Muscle of leg (tissue), 11 donors: Measurements from ENCODE around the gene SLC35A2. TPM values are rescaled to one million over a fixed set of nuclear protein-coding genes. Genes with fewer than 3 reads are reported as not detected.

ENCODE experiments used
- DNase-seq: peaks from one replicate; pipeline ENCODE4 v3.0.0; 2013
- H3K27ac ChIP-seq: one replicate; pipeline ENCODE4 v1.5.1; 2013; ENCODE audit warnings: mild to moderate bottlenecking, low read length, control low read depth
- H3K27me3 ChIP-seq: one replicate; pipeline ENCODE4 v1.6.1; 2013; ENCODE audit warnings: low read length; ENCODE audit not compliant: control insufficient read depth, insufficient read depth
- H3K36me3 ChIP-seq: one replicate; pipeline ENCODE4 v1.6.1; 2013; ENCODE audit warnings: low read length; ENCODE audit not compliant: control insufficient read depth, insufficient read depth
- H3K4me1 ChIP-seq: one replicate; pipeline ENCODE4 v1.6.1; 2013; ENCODE audit warnings: low read length; ENCODE audit not compliant: control insufficient read depth, insufficient read depth
- H3K4me3 ChIP-seq: one replicate; pipeline ENCODE4 v1.5.1; 2013; ENCODE audit warnings: low read length, control low read depth
- H3K9me3 ChIP-seq: replicated peaks from 2 replicates; pipeline ENCODE4 v1.6.1; 2013; ENCODE audit warnings: low read depth, low read length; ENCODE audit not compliant: control insufficient read depth
- WGBS: methylation state at CpG from one replicate; pipeline ENCODE4 v1.1.5; 2013; ENCODE audit warnings: missing lambda C conversion rate; ENCODE audit not compliant: insufficient coverage; 5-methylcytosine and 5-hydroxymethylcytosine counted together
- polyA plus RNA-seq, 8 donors: library from polyadenylated mRNA; unstranded; fragments of 120-200 nt; gene quantifications; one replicate each; pipeline versions ENCODE4 v1.2.1 to v1.2.3, GENCODE V29; 2013; ENCODE audit warnings: inconsistent platforms in 1 of 8, low replicate concordance in 1 of 8; ENCODE audit not compliant: insufficient read length in 8 of 8, insufficient read depth in 1 of 8
- total RNA-seq: library from RNA; stranded (reverse); fragments of 120-200 nt; gene quantifications from one replicate; pipeline ENCODE4 v1.2.4, GENCODE V29; 2013

SLC35A2 gene
- total and polyA plus RNA-seq, 9 donors, result 7.7 to 22.1 (median 16.4) TPM

GRCh38 chrX:48927736-48928382, 16.4 kb upstream of the SLC35A2 start:
- no peaks in the 10 kb centered on the region for H3K9me3 ChIP-seq
- no peak overlapping the region for H3K27ac ChIP-seq
- H3K27me3 ChIP-seq, result no peaks in the 10 kb centered on the region
- H3K4me3 ChIP-seq, result no peak overlapping the region
- no peaks in the 10 kb centered on the region for H3K4me1 ChIP-seq
- no CpG with 5 or more reads among the region's 2 CpGs for WGBS
- DNase-seq, result no peak
- H3K36me3 ChIP-seq, result peaks cover 33% of the 10 kb centered on the region

- no peaks in the 10 kb centered on the region for H3K27me3 ChIP-seq
- H3K4me3 ChIP-seq, result no peak overlapping the region
- no peaks in the 10 kb centered on the region for H3K4me1 ChIP-seq
- DNase-seq, result no peak
- peaks cover 40% of the 10 kb centered on the region for H3K36me3 ChIP-seq
- no peaks in the 10 kb centered on the region for H3K9me3 ChIP-seq
- H3K27ac ChIP-seq, result no peak overlapping the region
- WGBS, result 50% methylated on average over 2 of the region's 5 CpGs
Observed at GRCh38 chrX:48927123-48927522, 15.7 kb upstream of the SLC35A2 start.

GRCh38 chrX:48924270-48924669, 12.8 kb upstream of the SLC35A2 start:
- peaks cover 42% of the 10 kb centered on the region for H3K36me3 ChIP-seq
- peaks cover 4% of the 10 kb centered on the region for H3K4me1 ChIP-seq
- H3K4me3 ChIP-seq, result no peak overlapping the region
- 90% methylated on average over 5 of the region's 5 CpGs for WGBS
- DNase-seq, result no peak
- H3K27ac ChIP-seq, result no peak overlapping the region
- no peaks in the 10 kb centered on the region for H3K9me3 ChIP-seq
- H3K27me3 ChIP-seq, result no peaks in the 10 kb centered on the region

GRCh38 chrX:48923771-48924170, 12.3 kb upstream of the SLC35A2 start:
- no peaks in the 10 kb centered on the region for H3K27me3 ChIP-seq
- no peaks in the 10 kb centered on the region for H3K9me3 ChIP-seq
- H3K36me3 ChIP-seq, result peaks cover 42% of the 10 kb centered on the region
- DNase-seq, result no peak
- peaks cover 5% of the 10 kb centered on the region for H3K4me1 ChIP-seq
- no peak overlapping the region for H3K4me3 ChIP-seq
- WGBS, result 89% methylated on average over 12 of the region's 13 CpGs
- H3K27ac ChIP-seq, result no peak overlapping the region

GRCh38 chrX:48920718-48921104, 9.3 kb upstream of the SLC35A2 start:
- 62% methylated on average over 1 of the region's 4 CpGs for WGBS
- H3K27ac ChIP-seq, result no peak overlapping the region
- H3K4me3 ChIP-seq, result no peak overlapping the region
- H3K27me3 ChIP-seq, result no peaks in the 10 kb centered on the region
- peaks cover 11% of the 10 kb centered on the region for H3K4me1 ChIP-seq
- H3K36me3 ChIP-seq, result peaks cover 31% of the 10 kb centered on the region
- DNase-seq, result no peak
- no peaks in the 10 kb centered on the region for H3K9me3 ChIP-seq

GRCh38 chrX:48919947-48920717, 8.7 kb upstream of the SLC35A2 start:
- H3K27me3 ChIP-seq, result no peaks in the 10 kb centered on the region
- H3K4me1 ChIP-seq, result peaks cover 11% of the 10 kb centered on the region
- H3K4me3 ChIP-seq, result no peak overlapping the region
- H3K27ac ChIP-seq, result no peak overlapping the region
- DNase-seq, result no peak
- no peaks in the 10 kb centered on the region for H3K9me3 ChIP-seq
- H3K36me3 ChIP-seq, result peaks cover 28% of the 10 kb centered on the region
- WGBS, result 71% methylated on average over 6 of the region's 8 CpGs

GRCh38 chrX:48919360-48919841, 8.0 kb upstream of the SLC35A2 start:
- Histone ChIP-seq H3K4me1 (peaks cover 11% of the 10 kb centered on the region), H3K4me3 (peak overlapping the region; percentile 50), H3K9me3 (no peaks in the 10 kb centered on the region), H3K27me3 (no peaks in the 10 kb centered on the region), H3K27ac (peak overlapping the region; percentile 40), H3K36me3 (peaks cover 24% of the 10 kb centered on the region)
- DNase-seq, result no peak
- 27% methylated on average over 12 of the region's 15 CpGs for WGBS

GRCh38 chrX:48918643-48919340, 7.3 kb upstream of the SLC35A2 start, which contains the start of gene PIM2:
Gene PIM2, minus strand, starts transcription at chrX:48919024. Its CDS starts 190 bp downstream, at chrX:48918834.
- H3K4me3 ChIP-seq, result peak within 1 kb of the TSS; percentile 50
- WGBS, result 27% methylated on average over 41 of the region's 55 CpGs
- no peaks in the 10 kb centered on the region for H3K27me3 ChIP-seq

GRCh38 chrX:48918301-48918642, 6.8 kb upstream of the SLC35A2 start:
- no peak overlapping the region for H3K27ac ChIP-seq
- H3K4me1 ChIP-seq, result peaks cover 11% of the 10 kb centered on the region
- H3K36me3 ChIP-seq, result peaks cover 13% of the 10 kb centered on the region
- DNase-seq, result no peak
- no peaks in the 10 kb centered on the region for H3K27me3 ChIP-seq
- peak overlapping the region; percentile 50 for H3K4me3 ChIP-seq
- no peaks in the 10 kb centered on the region for H3K9me3 ChIP-seq
- WGBS, result 15% methylated on average over 13 of the region's 23 CpGs

More at GRCh38 chrX:48918643-48919340, 7.3 kb upstream of the SLC35A2 start, which contains the start of gene PIM2:
- peak within 1 kb of the TSS; percentile 51 for H3K27ac ChIP-seq
- peaks cover 11% of the 10 kb centered on the region for H3K4me1 ChIP-seq
- H3K36me3 ChIP-seq, result peaks cover 18% of the 10 kb centered on the region
- peak; percentile 87 for DNase-seq
- H3K9me3 ChIP-seq, result no peaks in the 10 kb centered on the region
